CD4-positive, alpha-beta memory T cell (primary cell): ENCODE results near the gene PDSS2. TPM values are rescaled to one million over a fixed set of nuclear protein-coding genes. Genes with fewer than 3 reads are reported as not detected.

ENCODE experiments used
- CTCF ChIA-PET: fragments of 350-600 bp; sonication (Branson Sonifier 250); formaldehyde crosslinking; loops from one replicate; lab custom pipeline; 2021; ENCODE audit warnings: inconsistent platforms; ENCODE audit not compliant: partially characterized antibody; lab: Charles Lee
- POLR2A ChIA-PET: fragments of 350-600 bp; sonication (Branson Sonifier 250); formaldehyde crosslinking; loops from one replicate; lab custom pipeline; 2021; ENCODE audit not compliant: partially characterized antibody; lab: Charles Lee
- DNase-seq, 5 donors: peaks; one replicate each; pipeline versions ENCODE4 v3.0.0 to v3.0.0-alpha.2; 2020 to 2022; ENCODE audit warnings: mixed read lengths in 1 of 5
- H3K27ac ChIP-seq: one replicate; pipeline ENCODE4 v1.7.0; 2013; ENCODE audit warnings: low read depth, low read length
- H3K27me3 ChIP-seq: 2 replicates; pipeline ENCODE4 v1.7.0; 2013; ENCODE audit warnings: mild to moderate bottlenecking, low read length, moderate library complexity; ENCODE audit not compliant: insufficient read depth
- H3K36me3 ChIP-seq: 2 replicates; pipeline ENCODE4 v1.7.0; 2013; ENCODE audit warnings: mild to moderate bottlenecking, low read length, moderate library complexity; ENCODE audit not compliant: insufficient read depth
- H3K4me1 ChIP-seq: 2 replicates; pipeline ENCODE4 v1.7.0; 2013; ENCODE audit warnings: mild to moderate bottlenecking, low read length, moderate library complexity; ENCODE audit not compliant: insufficient read depth
- H3K4me3 ChIP-seq, 2 donors: one replicate each; pipeline ENCODE4 v1.7.0; 2013; ENCODE audit warnings: low read length in 2 of 2, mild to moderate bottlenecking in 1 of 2
- H3K9me3 ChIP-seq, 2 donors: one replicate each; pipeline ENCODE4 v1.7.0; 2013; ENCODE audit warnings: low read length in 2 of 2, control low read depth in 1 of 2; ENCODE audit not compliant: control insufficient read depth in 1 of 2
- H3K27ac Mint-ChIP-seq, 7 donors: one replicate each; pipeline ENCODE4 v1.8.0; 2020 to 2021; ENCODE audit warnings: mixed read lengths in 7 of 7, mild to moderate bottlenecking in 6 of 7, inconsistent platforms in 3 of 7, moderate library complexity in 3 of 7
- H3K27me3 Mint-ChIP-seq, 2 donors: one replicate each; pipeline ENCODE4 v1.8.0; 2020 to 2021; ENCODE audit warnings: mixed read lengths in 2 of 2
- H3K36me3 Mint-ChIP-seq, 2 donors: one replicate each; pipeline ENCODE4 v1.8.0; 2020 to 2021; ENCODE audit warnings: mixed read lengths in 2 of 2, inconsistent platforms in 1 of 2, mild to moderate bottlenecking in 1 of 2
- H3K4me1 Mint-ChIP-seq, 4 donors: one replicate each; pipeline ENCODE4 v1.8.0; 2020 to 2021; ENCODE audit warnings: mixed read lengths in 4 of 4, mild to moderate bottlenecking in 1 of 4
- H3K4me3 Mint-ChIP-seq, 8 donors: one replicate each; pipeline ENCODE4 v1.8.0; 2020 to 2021; ENCODE audit warnings: mixed read lengths in 8 of 8, mild to moderate bottlenecking in 7 of 8, moderate library complexity in 6 of 8, inconsistent platforms in 3 of 8
- H3K9me3 Mint-ChIP-seq, 8 donors: one replicate each; pipeline ENCODE4 v1.8.0; 2020 to 2021; ENCODE audit warnings: mixed read lengths in 8 of 8, mild to moderate bottlenecking in 5 of 8, inconsistent platforms in 3 of 8, moderate library complexity in 1 of 8
- intact Hi-C: fragments of 100-400 bp; cut with micrococcal nuclease; formaldehyde crosslinking; loops from one replicate; pipeline ENCODE4 v1.15.1; 2023
- polyA plus RNA-seq, 2 donors: library from polyadenylated mRNA; unstranded; fragments of 300-500 nt; fragmentation: Illumina TruSeq; gene quantifications; one replicate each; pipeline ENCODE4 v1.2.3, GENCODE V29; 2021
- total RNA-seq, 2 experiments: library from RNA; stranded (reverse); gene quantifications; one replicate each; pipeline ENCODE4 v1.2.3, GENCODE V29; 2021

Gene PDSS2
- total and polyA plus RNA-seq, 4 experiments from 2014 or later = 10.0 to 14.3 (median 12.2) TPM

- intact Hi-C loops = no loop called here
- no peaks in the 10 kb centered on the region for H3K9me3 ChIP-seq
- no peaks in the 10 kb centered on the region for H3K27me3 ChIP-seq
- no peak for DNase-seq
- H3K36me3 ChIP-seq = no peaks in the 10 kb centered on the region
- Mint-ChIP-seq H3K27me3 (no peaks in the 10 kb centered on the region), H3K36me3 (peaks cover 11 to 20% of the 10 kb centered on the region in 2 donors), H3K4me1 (peaks cover 0 to 3% (median 1%) of the 10 kb centered on the region in 4 donors), H3K9me3 (no peaks in the 10 kb centered on the region), H3K4me3 (no peak overlapping the region), H3K27ac (no peak overlapping the region)
- ChIA-PET POLR2A (no interaction called here), CTCF (no interaction called here)
- no peak overlapping the region for H3K4me3 ChIP-seq
- H3K4me1 ChIP-seq = no peaks in the 10 kb centered on the region
- H3K27ac ChIP-seq = no peak overlapping the region
Observed at GRCh38 chr6:107275330-107275865, 184.0 kb downstream of the PDSS2 start.

- POLR2A ChIA-PET = no interaction called here
Observed at GRCh38 chr6:107274288-107274687, 185.1 kb downstream of the PDSS2 start.

GRCh38 chr6:107272246-107272645 lies 187.1 kb downstream of the PDSS2 start:
- ChIA-PET CTCF (no interaction called here), POLR2A (no interaction called here)
- H3K36me3 Mint-ChIP-seq = peaks cover 11 to 20% of the 10 kb centered on the region in 2 donors
- H3K9me3 ChIP-seq = no peaks in the 10 kb centered on the region
- no peaks in the 10 kb centered on the region for H3K4me1 ChIP-seq
- no peak overlapping the region for H3K27ac Mint-ChIP-seq
- intact Hi-C loops = no loop called here
- no peaks in the 10 kb centered on the region for H3K27me3 Mint-ChIP-seq
- H3K4me1 Mint-ChIP-seq = peaks cover 0 to 2% (median 1%) of the 10 kb centered on the region in 4 donors
- no peaks in the 10 kb centered on the region for H3K27me3 ChIP-seq
- DNase-seq = no peak
- no peaks in the 10 kb centered on the region for H3K9me3 Mint-ChIP-seq
- H3K36me3 ChIP-seq = no peaks in the 10 kb centered on the region
- no peak overlapping the region for H3K27ac ChIP-seq
- H3K4me3 Mint-ChIP-seq = no peak overlapping the region
- H3K4me3 ChIP-seq = no peak overlapping the region

More at GRCh38 chr6:107274288-107274687, 185.1 kb downstream of the PDSS2 start:
- no peak overlapping the region for H3K27ac Mint-ChIP-seq
- CTCF ChIA-PET = no interaction called here
- Histone ChIP-seq H3K4me3 (no peak overlapping the region), H3K9me3 (no peaks in the 10 kb centered on the region), H3K27ac (no peak overlapping the region), H3K4me1 (no peaks in the 10 kb centered on the region), H3K36me3 (no peaks in the 10 kb centered on the region), H3K27me3 (no peaks in the 10 kb centered on the region)
- no peaks in the 10 kb centered on the region for H3K27me3 Mint-ChIP-seq
- intact Hi-C loops = no loop called here
- no peak overlapping the region for H3K4me3 Mint-ChIP-seq
- H3K4me1 Mint-ChIP-seq = peaks cover 0 to 3% (median 1%) of the 10 kb centered on the region in 4 donors
- no peak for DNase-seq
- H3K9me3 Mint-ChIP-seq = no peaks in the 10 kb centered on the region
- H3K36me3 Mint-ChIP-seq = peaks cover 11 to 20% of the 10 kb centered on the region in 2 donors

GRCh38 chr6:107271208-107271790 lies 188.1 kb downstream of the PDSS2 start:
- no peaks in the 10 kb centered on the region for H3K9me3 Mint-ChIP-seq
- H3K36me3 ChIP-seq = no peaks in the 10 kb centered on the region
- intact Hi-C loops = no loop called here

GRCh38 chr6:107267634-107268033 lies 191.7 kb downstream of the PDSS2 start:
- POLR2A ChIA-PET = no interaction called here
- no peak for DNase-seq
- Mint-ChIP-seq H3K27me3 (no peaks in the 10 kb centered on the region), H3K9me3 (no peaks in the 10 kb centered on the region), H3K4me1 (peaks cover 0 to 1% (median under 1%) of the 10 kb centered on the region in 4 donors), H3K4me3 (no peak overlapping the region), H3K36me3 (peaks cover 8 to 14% of the 10 kb centered on the region in 2 donors), H3K27ac (no peak overlapping the region)
- Histone ChIP-seq H3K27ac (no peak overlapping the region), H3K4me1 (no peaks in the 10 kb centered on the region), H3K4me3 (no peak overlapping the region), H3K27me3 (no peaks in the 10 kb centered on the region), H3K9me3 (no peaks in the 10 kb centered on the region), H3K36me3 (no peaks in the 10 kb centered on the region)
- intact Hi-C loops = no loop called here
- CTCF ChIA-PET = no interaction called here

More at GRCh38 chr6:107271208-107271790, 188.1 kb downstream of the PDSS2 start:
- H3K27me3 Mint-ChIP-seq = no peaks in the 10 kb centered on the region
- Histone ChIP-seq H3K9me3 (no peaks in the 10 kb centered on the region), H3K27me3 (no peaks in the 10 kb centered on the region), H3K27ac (no peak overlapping the region), H3K4me3 (no peak overlapping the region), H3K4me1 (no peaks in the 10 kb centered on the region)
- CTCF ChIA-PET = no interaction called here
- peaks cover 0 to 1% (median under 1%) of the 10 kb centered on the region in 4 donors for H3K4me1 Mint-ChIP-seq
- POLR2A ChIA-PET = no interaction called here
- no peak overlapping the region for H3K4me3 Mint-ChIP-seq
- DNase-seq = no peak
- peak overlapping the region in 1 of 7 donors; percentile 57 for H3K27ac Mint-ChIP-seq
- H3K36me3 Mint-ChIP-seq = peaks cover 11 to 23% of the 10 kb centered on the region in 2 donors

GRCh38 chr6:107267006-107267405 lies 192.4 kb downstream of the PDSS2 start:
- Histone ChIP-seq H3K4me1 (no peaks in the 10 kb centered on the region), H3K27ac (no peak overlapping the region), H3K27me3 (no peaks in the 10 kb centered on the region), H3K36me3 (no peaks in the 10 kb centered on the region), H3K9me3 (no peaks in the 10 kb centered on the region), H3K4me3 (no peak overlapping the region)
- H3K9me3 Mint-ChIP-seq = no peaks in the 10 kb centered on the region
- no peak overlapping the region for H3K4me3 Mint-ChIP-seq
- H3K36me3 Mint-ChIP-seq = peaks cover 5 to 12% of the 10 kb centered on the region in 2 donors
- H3K27ac Mint-ChIP-seq = no peak overlapping the region
- H3K27me3 Mint-ChIP-seq = no peaks in the 10 kb centered on the region
- CTCF ChIA-PET = no interaction called here
- DNase-seq = no peak
- peaks cover 0 to 1% (median under 1%) of the 10 kb centered on the region in 4 donors for H3K4me1 Mint-ChIP-seq
- intact Hi-C loops = no loop called here
- POLR2A ChIA-PET = no interaction called here

- no peak overlapping the region for H3K27ac ChIP-seq
- peaks cover 5 to 11% of the 10 kb centered on the region in 2 donors for H3K36me3 Mint-ChIP-seq
- no peaks in the 10 kb centered on the region for H3K9me3 Mint-ChIP-seq
- POLR2A ChIA-PET = no interaction called here
- H3K4me3 ChIP-seq = no peak overlapping the region
- CTCF ChIA-PET = no interaction called here
- H3K36me3 ChIP-seq = no peaks in the 10 kb centered on the region
- no peak overlapping the region for H3K4me3 Mint-ChIP-seq
- no peak overlapping the region for H3K27ac Mint-ChIP-seq
- peaks cover 0 to 1% (median under 1%) of the 10 kb centered on the region in 4 donors for H3K4me1 Mint-ChIP-seq
- H3K27me3 ChIP-seq = no peaks in the 10 kb centered on the region
- no peaks in the 10 kb centered on the region for H3K27me3 Mint-ChIP-seq
- intact Hi-C loops = no loop called here
- DNase-seq = no peak
- no peaks in the 10 kb centered on the region for H3K9me3 ChIP-seq
- H3K4me1 ChIP-seq = no peaks in the 10 kb centered on the region
Observed at GRCh38 chr6:107266563-107266962, 192.8 kb downstream of the PDSS2 start.
